OCI-LY3 (cell line): ENCODE measurements around the gene KRT16.

Experiments
- EZH2phosphoT487 ChIP-seq: fragments of 200-600 bp; shearing (Covaris generic); IDR thresholded peaks from 2 replicates; pipeline ENCODE4 v1.6.1; 2018; ENCODE audit warnings: antibody characterized with exemption, mixed run types, low read depth
- TF ChIP-seq, protein P1 (sequence below): fragments of 200-600, 300-600 bp; sonication (generic); IDR thresholded peaks from 2 replicates; pipeline ENCODE4 v1.5.1; 2014; ENCODE audit warnings: antibody characterized with exemption, low read length, low read depth

DNA sequence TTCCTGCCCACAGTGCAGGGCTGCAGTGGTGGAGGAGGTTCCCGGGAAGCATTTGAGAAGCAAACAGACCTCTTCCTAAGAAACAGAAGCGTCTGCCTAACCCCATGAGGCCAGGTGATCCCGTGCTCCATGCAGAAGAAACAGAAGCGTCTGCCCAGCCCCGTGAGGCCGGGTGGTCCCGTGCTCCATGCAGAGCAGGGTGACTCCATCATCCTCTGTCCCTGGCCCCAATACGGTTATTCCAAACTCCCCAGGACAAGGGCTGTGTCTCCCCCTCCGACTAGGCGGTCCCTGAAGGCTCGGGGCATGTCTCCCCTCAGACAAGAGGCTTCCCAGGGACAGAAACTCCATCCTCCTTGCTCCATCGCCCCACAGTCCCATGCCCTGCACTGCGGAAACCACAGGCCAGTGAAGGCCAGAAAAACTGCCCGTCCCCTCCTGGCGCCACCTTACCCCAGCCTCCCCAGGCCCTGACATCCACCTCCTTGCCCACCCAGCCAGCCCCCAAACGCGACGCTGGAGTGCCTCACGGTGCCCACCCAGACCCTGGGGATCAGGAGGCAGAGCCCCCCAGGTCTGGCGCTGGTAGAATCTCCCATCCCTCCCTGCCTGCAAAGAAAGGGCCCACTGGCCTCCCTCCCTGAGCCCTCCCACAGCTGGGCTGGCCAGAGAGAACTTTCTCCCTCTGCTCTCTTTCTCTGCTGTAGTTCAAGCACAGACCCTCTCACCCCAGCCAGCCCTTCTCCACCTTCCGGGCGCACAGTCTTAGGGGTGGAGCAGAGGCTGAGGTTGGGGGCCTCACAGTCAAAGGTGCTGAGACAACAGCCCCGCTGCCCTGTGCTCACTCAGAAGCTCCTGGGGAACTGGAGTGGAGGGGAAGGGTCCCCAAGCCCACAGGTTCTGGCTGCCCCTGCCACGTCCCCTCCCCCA lies 42.4 kb upstream of the KRT16 start:
- TF ChIP-seq, protein P1, sequence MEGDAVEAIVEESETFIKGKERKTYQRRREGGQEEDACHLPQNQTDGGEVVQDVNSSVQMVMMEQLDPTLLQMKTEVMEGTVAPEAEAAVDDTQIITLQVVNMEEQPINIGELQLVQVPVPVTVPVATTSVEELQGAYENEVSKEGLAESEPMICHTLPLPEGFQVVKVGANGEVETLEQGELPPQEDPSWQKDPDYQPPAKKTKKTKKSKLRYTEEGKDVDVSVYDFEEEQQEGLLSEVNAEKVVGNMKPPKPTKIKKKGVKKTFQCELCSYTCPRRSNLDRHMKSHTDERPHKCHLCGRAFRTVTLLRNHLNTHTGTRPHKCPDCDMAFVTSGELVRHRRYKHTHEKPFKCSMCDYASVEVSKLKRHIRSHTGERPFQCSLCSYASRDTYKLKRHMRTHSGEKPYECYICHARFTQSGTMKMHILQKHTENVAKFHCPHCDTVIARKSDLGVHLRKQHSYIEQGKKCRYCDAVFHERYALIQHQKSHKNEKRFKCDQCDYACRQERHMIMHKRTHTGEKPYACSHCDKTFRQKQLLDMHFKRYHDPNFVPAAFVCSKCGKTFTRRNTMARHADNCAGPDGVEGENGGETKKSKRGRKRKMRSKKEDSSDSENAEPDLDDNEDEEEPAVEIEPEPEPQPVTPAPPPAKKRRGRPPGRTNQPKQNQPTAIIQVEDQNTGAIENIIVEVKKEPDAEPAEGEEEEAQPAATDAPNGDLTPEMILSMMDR: no peak
- TF ChIP-seq EZH2phosphoT487: no peak
